Dermis microvascular lymphatic vessel endothelial cell (primary cell): ENCODE measurements around the gene ARHGAP15. TPM values are rescaled to one million over a fixed set of nuclear protein-coding genes. Genes with fewer than 3 reads are reported as not detected.

Source experiments
- DNase-seq, 2 donors: peaks; one replicate each; pipeline versions ENCODE4 v3.0.0 to v3.0.0-alpha.2; 2010; ENCODE audit warnings: low read depth in 2 of 2
- total RNA-seq: library from RNA; depleted of rRNA; stranded (reverse); fragments of >200 nt; gene quantifications from 2 replicates; pipeline ENCODE4 v1.2.1, GENCODE V29; 2014

Gene ARHGAP15
- total RNA-seq, 1 donor from 2014 or later = under 0.01 TPM

DNA sequence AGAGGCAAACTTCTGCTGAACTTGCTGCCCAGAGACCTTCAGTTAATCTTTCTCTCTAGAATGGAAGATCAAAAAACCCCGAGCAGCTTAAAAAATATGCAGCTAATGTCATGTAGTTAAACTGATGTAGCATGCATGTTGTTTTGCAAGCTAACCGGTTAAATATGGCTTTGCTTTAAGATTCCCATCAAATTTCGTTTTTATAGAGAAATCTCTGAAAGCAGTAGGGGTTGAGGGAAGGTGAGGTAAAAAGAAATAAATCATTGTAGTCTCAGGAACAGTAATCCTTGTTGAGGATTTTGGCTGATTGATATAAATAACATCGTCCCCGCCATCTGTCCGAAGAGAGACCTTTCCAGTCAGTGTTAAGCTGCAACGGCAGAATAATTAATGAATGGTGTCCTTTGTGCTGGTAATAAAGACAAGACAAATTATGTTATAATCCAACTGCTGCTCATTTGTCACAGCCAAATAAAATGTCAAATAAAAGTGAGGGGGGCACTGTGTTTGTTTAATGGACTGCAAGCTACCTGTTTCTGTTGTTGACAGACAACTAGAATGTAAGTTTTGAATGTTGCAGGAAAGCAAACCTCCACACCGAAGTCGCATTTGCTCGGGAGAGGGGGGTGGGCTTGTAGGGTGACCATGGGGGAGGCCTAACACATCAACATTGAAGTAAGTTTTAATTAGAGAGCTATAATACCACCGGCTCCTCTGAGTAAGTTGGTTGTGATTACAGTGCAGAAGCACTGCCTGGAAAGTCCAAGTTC, 555.5 kb downstream of the ARHGAP15 start:
- DNase-seq = no peak

DNA sequence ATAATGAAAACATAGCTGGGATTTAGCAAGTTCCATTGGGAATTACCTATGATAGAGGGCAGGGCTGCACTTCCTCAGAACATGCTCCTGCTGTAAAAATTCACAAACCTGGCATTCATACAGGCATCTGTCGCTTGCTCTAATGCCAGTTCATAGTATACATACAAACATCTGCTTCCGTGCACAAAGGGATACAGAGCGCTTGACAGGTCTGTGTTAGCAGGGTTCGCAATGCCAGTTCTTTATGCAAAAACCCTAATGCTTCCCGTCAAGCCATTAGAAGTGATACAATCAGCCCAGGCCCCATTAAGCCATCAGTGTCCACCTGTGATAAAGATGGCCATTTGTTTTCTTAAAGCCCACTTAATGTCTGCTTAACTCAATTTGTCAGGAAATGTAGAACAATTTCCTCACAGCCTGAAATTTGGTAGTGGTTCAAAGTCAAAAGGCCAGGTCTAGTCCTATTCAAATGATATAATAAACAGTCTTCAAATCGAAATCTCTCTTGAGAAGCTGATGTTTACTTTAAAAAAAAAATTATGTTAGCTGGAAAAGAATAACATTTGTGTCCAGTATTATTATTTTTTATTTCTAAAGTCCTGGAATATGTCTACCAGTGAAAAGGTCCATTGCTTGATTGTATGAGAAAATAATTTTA, 556.3 kb downstream of the ARHGAP15 start:
- DNase-seq = no peak

DNA sequence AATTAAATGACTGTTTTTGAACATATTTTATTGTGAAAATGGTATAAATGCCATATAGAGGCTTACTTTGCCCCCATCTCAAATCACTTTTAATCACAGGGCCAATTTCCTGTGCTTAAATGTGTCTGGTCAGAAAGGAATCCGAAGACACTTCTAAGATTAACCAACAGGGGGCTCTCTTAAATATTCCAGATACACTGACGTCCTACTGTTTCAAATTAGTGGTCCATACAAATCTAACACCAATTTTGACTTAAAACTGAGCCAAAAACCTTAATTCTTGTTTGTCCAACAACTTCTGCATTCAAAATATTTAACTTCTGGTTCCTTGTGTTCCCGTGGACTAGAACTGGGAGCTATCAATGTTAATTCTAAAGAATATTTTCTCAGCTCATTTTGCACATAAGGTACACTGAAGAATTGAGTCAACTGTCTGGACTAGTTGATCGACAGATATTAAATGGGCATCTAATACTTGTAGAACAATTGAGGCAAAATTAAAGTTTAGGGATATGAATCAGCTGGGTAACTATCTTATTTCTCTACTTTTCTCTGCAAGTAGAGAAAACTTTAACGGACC, 557.5 kb downstream of the ARHGAP15 start:
- peak; percentile 5 to 48 for DNase-seq

DNA sequence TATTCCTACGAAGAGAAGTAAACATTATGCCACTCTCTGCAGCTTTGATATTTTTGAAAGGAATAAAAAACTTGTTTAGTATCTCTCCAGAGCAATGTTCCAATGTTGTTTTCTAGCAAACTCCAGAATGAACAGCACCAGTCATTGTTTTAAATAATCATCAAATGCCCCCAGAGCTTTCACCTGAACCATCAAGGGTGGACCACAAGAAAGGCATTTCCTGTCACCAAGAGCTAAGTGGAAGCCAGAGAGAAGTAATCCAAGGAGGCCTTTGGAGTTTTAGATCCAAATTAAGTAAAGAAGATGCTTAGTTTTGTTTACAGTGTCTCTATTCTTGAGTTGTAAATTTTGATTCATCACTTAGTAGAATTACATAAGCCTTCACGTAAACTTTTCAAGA, 559.0 kb downstream of the ARHGAP15 start:
- no peak for DNase-seq

DNA sequence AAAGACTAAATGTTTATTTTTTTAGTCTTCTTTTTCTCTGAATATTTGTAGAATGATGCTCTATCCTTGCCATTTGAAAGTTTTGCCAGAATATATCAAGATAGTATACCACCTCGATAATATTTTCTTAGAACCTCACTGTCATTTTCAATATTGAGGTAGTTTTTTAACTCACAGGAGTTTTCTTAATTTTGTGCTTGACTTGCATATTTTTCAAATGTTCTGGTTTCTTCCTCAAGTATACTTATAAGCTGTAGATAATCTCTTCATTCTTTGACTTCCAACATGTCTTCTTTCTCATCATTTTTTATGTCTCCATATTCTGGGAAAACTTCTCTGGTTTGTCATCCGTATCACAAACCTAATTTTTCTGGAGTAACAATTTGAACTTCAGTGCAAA, 559.6 kb downstream of the ARHGAP15 start:
- no peak for DNase-seq

DNA sequence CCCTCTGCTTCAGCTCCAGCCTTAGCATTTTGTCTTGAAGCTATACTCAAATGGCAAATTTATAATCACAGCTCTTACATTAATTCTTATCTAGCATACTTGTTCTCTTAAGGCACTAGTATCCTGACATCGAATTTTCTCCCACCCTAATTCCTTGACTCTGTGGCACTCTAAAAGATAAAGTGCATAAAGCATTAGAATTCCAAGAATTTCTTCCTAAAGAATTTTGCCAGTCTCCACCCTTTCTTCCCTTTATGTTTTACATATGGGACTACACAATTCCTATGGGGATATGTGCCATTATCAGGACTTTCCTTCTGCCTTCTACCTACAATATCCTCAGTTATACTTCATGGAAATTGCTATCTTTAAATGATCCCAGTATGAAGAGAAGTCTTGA, 560.3 kb downstream of the ARHGAP15 start:
- DNase-seq = no peak

DNA sequence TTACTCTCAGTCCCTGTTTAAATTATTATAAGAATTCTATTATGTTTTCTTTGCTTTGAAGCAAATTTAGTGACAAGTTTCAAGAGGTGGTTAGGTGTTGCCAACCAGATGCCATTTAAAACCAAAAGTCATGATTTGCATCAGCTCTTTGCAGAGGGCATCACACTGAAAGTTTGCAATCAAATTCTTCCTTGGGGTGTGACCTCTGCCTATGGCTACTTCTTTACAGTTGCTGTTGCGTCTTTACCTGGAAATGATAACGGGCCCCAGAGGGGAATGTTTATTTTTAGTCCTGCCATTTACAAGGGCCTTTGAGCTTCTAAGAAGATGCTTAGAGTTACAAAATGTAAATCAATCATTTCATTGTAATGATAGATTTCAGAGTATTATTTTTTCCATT, 561.0 kb downstream of the ARHGAP15 start:
- no peak for DNase-seq

DNA sequence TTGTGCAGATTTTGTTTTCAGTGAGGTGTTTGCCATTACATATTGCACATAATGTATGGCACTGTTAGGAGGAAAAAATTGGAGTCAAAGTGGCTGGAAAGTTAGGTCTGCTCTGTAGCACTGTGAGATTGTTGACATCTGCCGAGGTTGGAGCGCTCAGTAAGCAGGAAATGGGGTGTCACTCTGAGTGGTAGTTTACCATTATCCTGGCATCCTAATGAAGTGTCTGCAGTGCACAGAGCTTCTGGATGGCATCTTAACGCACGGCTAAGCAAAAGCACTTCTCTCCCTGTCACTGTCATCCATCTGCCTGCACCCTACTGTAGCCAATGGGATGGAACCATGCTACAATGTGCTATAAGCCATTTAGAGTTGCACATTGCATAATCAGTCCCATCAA, 561.9 kb downstream of the ARHGAP15 start:
- no peak for DNase-seq

DNA sequence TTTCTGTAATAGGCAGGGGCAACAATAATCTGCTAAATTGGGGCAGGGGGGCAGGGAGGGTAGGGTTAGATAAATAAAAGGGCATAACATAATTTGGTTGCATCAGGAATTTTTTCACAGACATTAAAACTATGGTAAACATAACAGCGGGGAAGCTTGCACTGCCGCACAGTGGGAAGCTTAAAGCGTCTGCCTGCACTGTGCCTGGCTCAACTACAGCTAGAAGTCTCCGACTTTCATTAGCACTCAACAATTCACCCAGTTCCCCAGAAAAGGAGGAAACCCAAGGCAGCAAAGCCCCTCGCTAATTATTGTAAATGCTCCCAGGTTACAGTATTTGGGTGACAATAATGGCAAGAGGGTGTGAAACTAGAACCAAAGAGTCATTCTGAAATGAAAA, 562.9 kb downstream of the ARHGAP15 start:
- DNase-seq = no peak

DNA sequence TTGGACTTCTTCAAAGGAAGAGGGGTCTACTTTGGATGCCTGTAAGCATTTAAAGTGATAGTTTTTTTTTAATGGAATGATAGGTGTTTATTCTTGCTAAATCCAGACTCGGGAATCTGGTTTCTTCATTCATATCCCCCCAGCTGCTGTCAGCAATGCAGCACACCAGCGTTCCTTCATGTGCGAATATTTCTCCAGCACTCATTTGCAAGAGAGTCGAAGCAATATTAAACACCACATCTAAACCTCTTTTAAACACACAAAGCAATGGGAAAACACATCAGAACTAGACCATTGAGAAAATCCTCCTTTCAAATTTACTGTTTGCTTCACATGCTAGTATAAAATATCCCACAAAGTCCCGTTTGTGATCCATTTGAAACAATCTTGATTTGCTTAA, 563.7 kb downstream of the ARHGAP15 start:
- no peak for DNase-seq

DNA sequence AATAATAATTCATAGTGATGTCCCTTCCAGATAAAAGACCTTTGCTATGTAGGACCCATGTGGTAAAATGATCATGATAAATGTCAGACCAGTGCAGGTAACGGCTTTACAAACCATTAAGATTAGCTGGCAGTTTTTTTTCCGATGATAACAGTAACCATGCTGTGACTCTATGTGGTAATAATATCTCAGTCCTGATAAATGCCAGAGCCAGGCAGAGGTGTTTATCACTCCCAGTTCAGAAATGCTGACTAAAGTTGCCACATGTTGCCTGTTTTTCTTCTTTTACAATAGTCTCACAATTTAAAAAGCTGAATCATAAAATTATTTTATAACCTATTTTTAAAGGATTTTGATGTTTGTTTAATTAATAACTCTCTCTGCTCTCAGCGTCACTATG, 565.1 kb downstream of the ARHGAP15 start:
- DNase-seq = no peak

DNA sequence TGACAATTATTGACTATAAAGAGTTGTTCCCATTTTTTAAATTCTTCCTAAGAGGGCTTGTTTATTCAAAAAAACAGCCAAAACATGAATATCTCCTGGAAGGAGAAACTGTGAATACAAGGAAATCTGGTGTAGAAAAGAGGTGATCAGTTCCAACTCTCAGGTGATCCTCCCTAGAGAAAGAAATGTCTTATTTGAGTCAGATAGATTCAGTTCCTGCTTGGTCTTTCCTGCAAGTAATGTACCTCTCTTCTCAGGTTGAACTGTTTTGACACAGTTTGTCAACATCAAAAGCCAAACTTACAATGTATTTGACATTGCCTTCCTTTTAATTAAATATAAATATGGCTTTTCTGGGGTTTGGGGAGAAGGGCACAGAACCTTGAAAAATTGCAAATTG, 567.4 kb downstream of the ARHGAP15 start:
- no peak for DNase-seq

DNA sequence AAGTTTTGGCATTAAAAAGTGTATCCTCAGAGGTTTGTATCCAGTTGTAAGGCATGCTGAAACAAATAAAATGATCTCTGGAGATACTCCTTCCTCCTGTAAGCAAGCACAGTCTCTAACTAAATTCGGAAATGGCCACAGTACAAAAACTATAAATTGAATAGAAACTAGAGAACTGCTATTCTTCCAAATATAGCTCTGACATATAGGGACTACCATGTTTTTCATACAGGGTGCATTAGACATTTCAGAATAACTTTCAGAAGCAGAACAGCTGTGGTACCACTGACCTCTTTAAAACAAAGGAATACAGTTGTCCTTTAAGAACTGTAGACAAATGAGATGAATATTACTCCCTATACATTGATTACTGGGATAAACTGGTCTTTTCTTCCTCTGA, 568.5 kb downstream of the ARHGAP15 start:
- no peak for DNase-seq

DNA sequence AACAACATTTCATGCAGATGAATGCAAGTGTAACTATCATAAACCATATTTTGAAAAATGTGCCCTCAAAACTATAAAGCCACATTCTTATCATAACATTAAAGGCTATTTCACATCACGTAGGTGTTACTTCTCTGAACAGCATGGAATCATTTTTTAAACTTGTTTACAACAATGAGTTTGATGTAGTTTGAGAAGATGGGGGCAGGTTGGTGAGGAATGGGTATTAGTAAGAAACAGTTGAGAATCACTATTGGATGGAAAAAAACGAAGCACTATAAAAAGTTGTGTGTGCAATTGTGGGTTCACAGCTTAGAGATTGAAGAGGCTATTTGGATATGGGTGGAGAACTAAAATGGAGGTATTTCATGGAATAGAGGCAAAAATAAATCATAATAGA, 569.1 kb downstream of the ARHGAP15 start:
- DNase-seq = no peak

DNA sequence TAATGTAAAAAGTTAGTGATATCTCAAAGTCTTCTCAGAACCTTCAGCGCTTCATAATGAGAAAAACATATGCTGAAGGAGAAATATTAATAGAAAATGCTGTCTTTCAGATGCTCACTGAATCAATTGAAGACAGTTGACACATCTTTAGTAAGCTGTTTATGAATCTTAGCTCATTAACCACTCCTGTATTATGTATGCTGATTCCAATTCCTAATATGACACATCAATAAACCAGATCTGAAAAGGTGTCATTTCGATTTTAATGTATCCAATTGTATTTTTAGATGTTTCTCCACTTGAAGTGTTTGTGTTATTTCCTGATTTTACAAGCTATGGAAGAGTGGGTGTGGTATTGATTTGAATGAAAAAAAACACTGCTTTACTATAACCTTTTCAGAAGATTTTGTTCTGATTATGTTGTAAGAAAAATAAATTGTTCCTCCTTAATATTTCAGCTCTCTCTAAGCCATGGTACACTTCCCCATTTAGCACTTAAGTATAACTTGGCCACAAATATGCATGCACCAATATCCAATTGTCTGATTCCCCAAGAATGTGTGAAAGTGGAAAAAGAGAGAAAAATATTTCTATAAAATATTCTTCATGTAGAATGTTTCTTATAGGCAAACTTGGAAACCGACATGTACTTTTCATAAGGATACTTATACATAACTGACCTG, 569.8 kb downstream of the ARHGAP15 start:
- no peak for DNase-seq

DNA sequence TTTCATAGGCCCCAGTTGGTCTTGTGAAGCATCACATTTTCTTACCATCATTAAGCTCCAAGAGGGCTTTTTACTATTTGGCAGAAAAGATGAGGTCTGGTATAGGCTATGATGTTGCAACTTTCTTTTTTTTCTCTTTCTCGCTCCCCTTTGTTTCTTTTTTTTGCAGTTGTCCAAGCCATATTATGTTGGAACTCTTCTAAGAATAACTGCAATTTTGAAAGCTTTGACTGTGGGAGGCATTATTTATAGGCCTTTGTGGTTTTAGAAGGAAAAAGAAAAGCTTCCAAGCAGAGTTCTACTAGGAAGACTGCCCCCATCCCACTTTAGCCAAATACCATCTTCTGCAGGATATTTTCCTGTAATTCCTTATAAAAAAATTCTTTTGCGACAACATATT, 571.6 kb downstream of the ARHGAP15 start:
- DNase-seq = no peak

DNA sequence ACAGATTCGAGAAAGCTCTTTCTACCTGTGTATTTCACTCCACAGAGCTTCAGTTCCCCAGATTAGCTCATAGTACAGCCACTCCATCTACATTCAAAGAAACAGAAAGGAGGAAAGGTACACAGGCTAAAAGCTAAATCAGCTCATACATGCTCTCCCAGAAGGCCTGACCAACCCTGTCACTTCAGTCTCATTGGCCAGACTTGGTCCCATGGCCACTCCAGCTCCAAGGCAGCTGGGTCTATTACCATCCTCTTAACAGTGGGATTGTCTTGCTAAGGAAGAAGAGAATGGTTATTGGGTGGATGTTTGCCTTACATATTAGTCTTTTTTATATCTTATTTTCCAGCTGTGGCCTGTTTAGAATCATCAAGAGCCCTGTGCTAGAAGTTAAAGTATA, 572.6 kb downstream of the ARHGAP15 start:
- DNase-seq = no peak

DNA sequence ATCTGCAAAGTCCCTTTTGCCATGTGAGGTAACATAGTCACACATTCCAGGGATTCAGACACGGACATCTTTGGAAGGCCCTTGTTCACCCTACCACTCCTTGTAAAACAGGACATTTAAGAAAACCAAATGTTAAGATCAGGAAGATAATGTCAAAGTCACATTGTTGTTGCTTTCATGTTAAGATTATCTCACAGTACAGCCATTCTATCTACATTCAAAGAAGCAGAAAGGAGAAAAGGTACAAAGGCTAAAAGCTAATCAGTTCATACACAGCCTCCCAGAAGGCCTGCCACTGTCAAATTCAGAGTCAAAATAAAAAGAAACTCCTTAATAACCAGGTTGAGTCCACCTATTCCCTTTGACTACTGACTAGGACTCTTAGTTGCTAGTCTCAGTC, 573.7 kb downstream of the ARHGAP15 start:
- no peak for DNase-seq

DNA sequence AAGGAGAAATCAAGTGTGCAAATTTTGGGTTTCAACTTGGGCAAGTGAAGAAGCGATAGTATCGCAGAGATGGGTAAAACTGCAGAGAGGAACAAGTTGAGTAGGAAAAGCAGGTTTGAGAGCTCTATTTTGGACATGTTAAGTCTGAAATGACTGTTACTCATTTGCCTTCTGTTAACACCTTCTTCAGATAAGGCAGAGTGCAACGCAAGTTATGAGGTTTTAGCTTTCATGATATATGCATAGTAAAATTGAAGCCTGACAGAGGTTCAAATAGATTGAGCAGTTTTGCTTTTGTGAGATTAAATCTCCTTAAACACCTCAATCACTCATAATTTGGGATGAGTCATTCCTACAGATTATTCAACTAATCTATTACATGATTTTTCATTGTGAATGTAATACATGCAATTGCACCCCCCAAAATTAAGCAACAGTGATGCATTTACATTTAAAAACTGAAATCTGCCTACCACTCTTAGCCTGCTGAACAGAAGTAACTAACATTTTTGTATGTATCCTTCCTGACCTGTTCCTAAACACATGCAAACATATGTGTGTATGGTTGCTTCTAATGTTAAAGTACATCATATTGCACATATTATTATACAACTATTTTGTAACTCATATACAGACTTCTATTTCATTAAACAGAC, 575.4 kb downstream of the ARHGAP15 start:
- no peak for DNase-seq

DNA sequence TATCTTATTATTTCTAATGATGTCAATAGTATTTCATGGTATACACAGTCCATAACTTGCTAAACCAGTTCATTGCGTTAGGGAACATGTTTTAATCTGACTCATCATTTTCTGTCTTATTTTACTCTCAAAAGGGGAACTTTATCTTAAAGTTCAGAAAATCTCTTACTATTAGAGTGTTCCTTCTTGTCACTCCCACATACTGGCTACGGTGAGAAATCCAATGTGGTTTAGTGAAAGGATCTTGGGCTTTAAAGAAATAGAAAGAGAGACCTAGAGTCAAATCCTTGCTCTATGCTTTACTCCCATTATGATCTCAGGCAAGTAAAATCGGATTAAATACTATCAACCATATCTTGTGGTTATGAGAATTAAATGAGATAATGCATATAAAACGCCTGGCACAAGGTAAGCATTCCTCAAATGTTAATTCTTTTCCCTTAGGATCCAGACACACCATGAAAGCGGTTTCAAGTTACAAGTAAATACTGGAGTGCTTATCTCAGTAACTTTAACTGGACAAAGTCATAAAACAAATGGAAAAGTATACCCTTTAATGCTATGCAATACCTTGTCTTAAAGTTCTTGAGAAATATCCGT, 576.0 kb downstream of the ARHGAP15 start:
- no peak for DNase-seq

DNA sequence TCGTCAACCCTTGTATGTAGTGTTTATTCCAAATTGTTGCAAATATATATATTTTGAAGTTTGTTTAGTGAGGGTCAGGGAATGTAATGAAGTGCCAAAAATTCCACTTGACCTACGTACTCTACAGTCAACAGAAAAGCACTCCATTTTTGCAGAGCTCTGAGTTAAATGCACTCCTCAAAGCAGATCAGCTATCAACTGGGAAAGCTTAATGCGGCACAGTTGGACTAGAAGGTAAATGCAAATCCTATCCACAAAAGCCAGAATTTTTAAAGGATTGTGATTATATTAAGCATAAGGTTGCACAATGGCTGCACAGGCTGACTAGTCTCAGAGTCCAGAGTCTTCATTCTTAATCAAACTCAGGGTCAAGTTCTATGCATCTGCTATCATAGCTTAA, 577.1 kb downstream of the ARHGAP15 start:
- no peak for DNase-seq

DNA sequence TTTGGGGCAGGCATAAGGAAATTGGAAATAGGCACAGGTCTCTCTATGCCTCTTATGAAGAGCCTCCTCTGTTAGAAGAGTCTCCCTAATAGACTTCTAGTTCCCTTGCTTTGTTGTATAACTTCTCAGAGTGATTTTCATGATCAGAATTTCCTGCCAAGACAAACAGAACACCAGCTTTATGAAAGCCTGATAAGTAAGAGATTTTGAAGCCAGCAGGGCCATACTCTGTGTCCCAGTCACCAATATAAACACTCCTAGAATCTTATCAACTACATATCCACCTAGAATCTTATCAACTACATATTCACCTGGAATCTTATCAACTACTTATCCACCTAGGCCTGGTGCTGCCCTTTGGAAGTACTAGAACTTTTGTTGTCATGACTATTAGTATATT, 579.5 kb downstream of the ARHGAP15 start:
- DNase-seq = no peak
